ENCODE results near the gene SLC12A8.
A peak's percentile ranks its signal among the peaks of the same experiment; 100 is the strongest.

The SLC12A8 gene

DNA sequence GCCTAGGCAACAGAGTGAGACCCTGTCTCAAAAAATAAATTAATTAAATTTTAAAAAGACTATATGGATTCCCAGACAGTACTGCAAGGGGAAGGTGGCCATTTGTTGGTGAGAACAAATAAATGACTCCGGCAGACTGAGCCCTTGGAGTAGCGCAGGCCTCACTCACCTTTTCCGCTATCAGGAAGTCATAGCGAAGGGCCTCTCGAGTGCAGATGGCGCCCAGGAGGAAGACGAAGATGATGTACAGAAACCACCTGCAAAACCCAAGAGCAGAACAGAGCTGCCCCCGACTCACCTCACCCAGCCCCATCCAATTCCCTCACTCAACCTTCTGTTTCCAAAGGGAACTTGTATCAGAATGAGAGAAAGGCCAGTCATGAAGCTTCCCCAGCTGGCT lies 93.9 kb downstream of the SLC12A8 start:
- no peaks in the 10 kb centered on the region for H3K36me3 ChIP-seq (ENCODE audit: control insufficient read depth in 2 of 2, insufficient read depth in 2 of 2, low read length in 2 of 2)
- no peaks in the 10 kb centered on the region for H3K9me3 ChIP-seq (ENCODE audit: control insufficient read depth in 2 of 2, low read length in 2 of 2)
- H3K9ac ChIP-seq (ENCODE audit: low read depth in 1 of 2, low read length in 2 of 2), result no peak overlapping the region
- H3K4me3 ChIP-seq (ENCODE audit: low read length in 2 of 2), result no peak overlapping the region
- peaks cover 4 to 12% of the 10 kb centered on the region in 2 donors for H3K4me1 ChIP-seq (ENCODE audit: control insufficient read depth in 2 of 2, insufficient read depth in 2 of 2, low read length in 2 of 2)
- H3K27ac ChIP-seq (ENCODE audit: low read depth in 2 of 2, low read length in 2 of 2), result no peak overlapping the region
- H3K27me3 ChIP-seq (ENCODE audit: control insufficient read depth in 2 of 2, insufficient read depth in 2 of 2, low read length in 2 of 2), result no peaks in the 10 kb centered on the region

DNA sequence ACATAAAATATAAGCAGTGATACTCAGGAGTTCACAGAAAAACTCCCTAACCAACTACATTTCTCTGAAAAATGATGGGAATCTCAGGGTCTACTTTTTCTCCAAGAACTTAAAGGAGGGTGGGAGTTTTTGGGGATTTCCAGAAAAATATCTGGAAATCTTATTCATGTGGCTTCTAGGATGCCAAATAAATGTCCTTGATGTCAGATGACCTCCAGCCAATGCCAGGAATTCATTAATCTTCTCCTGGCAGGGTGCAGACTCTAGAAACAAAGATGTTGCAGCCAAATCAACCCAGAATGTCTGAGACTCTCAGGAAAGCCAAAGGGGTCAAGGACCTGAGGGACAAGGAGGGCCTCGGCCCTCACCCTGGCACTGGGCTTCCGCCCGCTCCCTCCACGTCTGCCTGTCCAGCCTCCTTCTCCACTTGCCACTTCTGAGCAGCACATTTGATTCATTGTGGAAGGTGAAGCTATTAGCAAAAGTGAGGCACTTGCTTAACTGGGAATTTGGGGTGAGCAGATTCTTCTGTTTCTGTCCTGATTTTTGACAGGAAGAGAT lies 94.8 kb downstream of the SLC12A8 start:
- Histone ChIP-seq H3K4me3 (ENCODE audit: low read length in 2 of 2) (no peak overlapping the region), H3K9me3 (ENCODE audit: control insufficient read depth in 2 of 2, low read length in 2 of 2) (no peaks in the 10 kb centered on the region), H3K9ac (ENCODE audit: low read depth in 1 of 2, low read length in 2 of 2) (no peak overlapping the region), H3K27ac (ENCODE audit: low read depth in 2 of 2, low read length in 2 of 2) (no peak overlapping the region), H3K4me1 (ENCODE audit: control insufficient read depth in 2 of 2, insufficient read depth in 2 of 2, low read length in 2 of 2) (peaks cover 4 to 12% of the 10 kb centered on the region in 2 donors), H3K27me3 (ENCODE audit: control insufficient read depth in 2 of 2, insufficient read depth in 2 of 2, low read length in 2 of 2) (no peaks in the 10 kb centered on the region), H3K36me3 (ENCODE audit: control insufficient read depth in 2 of 2, insufficient read depth in 2 of 2, low read length in 2 of 2) (no peaks in the 10 kb centered on the region)

DNA sequence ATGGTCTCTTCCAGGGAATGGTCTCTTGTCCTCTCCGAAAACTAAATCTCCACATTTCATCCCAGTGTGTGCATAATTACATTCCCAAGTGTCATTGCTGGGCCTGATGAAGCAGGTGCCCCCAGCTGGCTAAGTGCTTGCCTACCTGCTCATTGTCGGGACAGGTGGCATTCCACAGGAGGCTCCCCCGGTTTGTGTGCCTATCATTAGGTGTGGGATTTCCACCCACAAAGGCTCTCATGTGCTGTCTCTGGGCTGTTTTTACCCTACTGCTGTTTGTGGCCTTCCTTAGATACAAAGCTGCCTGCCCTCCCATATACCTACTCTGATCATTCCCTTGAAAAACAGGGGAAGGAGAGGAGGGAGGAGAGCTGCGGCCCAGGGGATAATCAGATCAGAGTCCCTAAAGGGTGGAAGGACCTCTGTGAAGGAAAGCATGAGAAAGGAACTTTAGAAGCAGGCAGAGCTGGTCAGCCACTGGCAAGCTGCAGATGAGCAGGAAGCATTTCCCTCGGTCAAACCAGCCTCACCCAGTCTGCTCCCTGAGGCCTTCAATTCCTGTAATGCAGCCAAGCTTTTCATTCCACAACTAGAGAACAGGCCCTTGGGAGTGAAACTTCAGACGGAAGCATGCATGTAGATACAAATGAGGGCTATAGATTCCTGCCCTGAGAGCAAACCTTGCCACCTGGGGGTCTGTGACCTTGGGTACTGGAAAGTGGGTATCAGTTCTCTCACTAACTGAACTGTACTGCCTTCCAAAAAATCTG lies 96.1 kb downstream of the SLC12A8 start:
- no peak overlapping the region for H3K9ac ChIP-seq (ENCODE audit: low read depth in 1 of 2, low read length in 2 of 2)
- H3K9me3 ChIP-seq (ENCODE audit: control insufficient read depth in 2 of 2, low read length in 2 of 2), result no peaks in the 10 kb centered on the region
- peaks cover 4 to 12% of the 10 kb centered on the region in 2 donors for H3K4me1 ChIP-seq (ENCODE audit: control insufficient read depth in 2 of 2, insufficient read depth in 2 of 2, low read length in 2 of 2)
- no peaks in the 10 kb centered on the region for H3K36me3 ChIP-seq (ENCODE audit: control insufficient read depth in 2 of 2, insufficient read depth in 2 of 2, low read length in 2 of 2)
- H3K4me3 ChIP-seq (ENCODE audit: low read length in 2 of 2), result no peak overlapping the region
- no peaks in the 10 kb centered on the region for H3K27me3 ChIP-seq (ENCODE audit: control insufficient read depth in 2 of 2, insufficient read depth in 2 of 2, low read length in 2 of 2)
- H3K27ac ChIP-seq (ENCODE audit: low read depth in 2 of 2, low read length in 2 of 2), result no peak overlapping the region

DNA sequence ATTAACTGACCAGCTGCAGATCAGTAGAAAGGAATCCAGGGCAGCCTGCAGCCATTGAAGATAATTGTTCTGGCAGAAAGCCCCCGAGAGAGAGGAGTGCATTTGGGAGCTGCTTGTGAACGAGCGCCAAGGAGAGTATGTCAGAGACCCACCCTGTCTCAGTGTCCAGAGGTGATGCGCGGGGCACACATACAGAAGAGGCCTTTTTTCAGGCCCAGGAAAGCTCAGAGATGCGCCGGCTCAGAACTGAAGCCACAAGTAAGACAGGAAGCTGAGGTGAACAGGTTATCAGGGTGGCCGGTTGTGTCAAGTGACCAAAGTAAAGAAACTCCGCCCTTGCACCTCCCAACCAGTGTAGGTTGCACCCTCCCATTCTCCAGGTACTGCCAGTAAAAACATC lies 96.9 kb downstream of the SLC12A8 start:
- Histone ChIP-seq H3K4me1 (ENCODE audit: control insufficient read depth in 2 of 2, insufficient read depth in 2 of 2, low read length in 2 of 2) (peaks cover 4 to 10% of the 10 kb centered on the region in 2 donors), H3K36me3 (ENCODE audit: control insufficient read depth in 2 of 2, insufficient read depth in 2 of 2, low read length in 2 of 2) (no peaks in the 10 kb centered on the region), H3K27me3 (ENCODE audit: control insufficient read depth in 2 of 2, insufficient read depth in 2 of 2, low read length in 2 of 2) (no peaks in the 10 kb centered on the region), H3K4me3 (ENCODE audit: low read length in 2 of 2) (no peak overlapping the region), H3K9me3 (ENCODE audit: control insufficient read depth in 2 of 2, low read length in 2 of 2) (no peaks in the 10 kb centered on the region), H3K9ac (ENCODE audit: low read depth in 1 of 2, low read length in 2 of 2) (no peak overlapping the region), H3K27ac (ENCODE audit: low read depth in 2 of 2, low read length in 2 of 2) (no peak overlapping the region)

DNA sequence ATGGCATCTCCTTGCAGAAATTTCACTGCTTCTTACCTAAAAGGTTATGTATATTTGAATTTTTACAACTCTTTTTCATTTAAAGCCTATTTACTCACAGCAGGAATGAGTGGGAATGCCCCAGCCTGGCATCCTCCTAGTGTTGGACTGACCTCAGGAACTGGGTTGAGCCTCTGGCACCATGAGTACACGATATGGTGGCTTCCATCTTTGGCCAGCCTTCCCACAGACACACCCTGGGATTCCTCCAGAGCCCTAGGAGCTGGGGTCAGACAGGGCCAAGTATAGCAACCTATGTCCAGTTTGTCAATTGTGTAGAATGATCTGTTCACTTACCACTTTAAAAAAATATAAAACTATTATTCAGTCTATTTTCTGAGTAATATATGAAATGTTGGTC lies 99.6 kb downstream of the SLC12A8 start:
- no peak overlapping the region for H3K4me3 ChIP-seq (ENCODE audit: low read length in 2 of 2)
- H3K36me3 ChIP-seq (ENCODE audit: control insufficient read depth in 2 of 2, insufficient read depth in 2 of 2, low read length in 2 of 2), result no peaks in the 10 kb centered on the region
- H3K27me3 ChIP-seq (ENCODE audit: control insufficient read depth in 2 of 2, insufficient read depth in 2 of 2, low read length in 2 of 2), result no peaks in the 10 kb centered on the region
- no peak overlapping the region for H3K27ac ChIP-seq (ENCODE audit: low read depth in 2 of 2, low read length in 2 of 2)
- no peak overlapping the region for H3K9ac ChIP-seq (ENCODE audit: low read depth in 1 of 2, low read length in 2 of 2)
- H3K9me3 ChIP-seq (ENCODE audit: control insufficient read depth in 2 of 2, low read length in 2 of 2), result no peaks in the 10 kb centered on the region
- H3K4me1 ChIP-seq (ENCODE audit: control insufficient read depth in 2 of 2, insufficient read depth in 2 of 2, low read length in 2 of 2), result peaks cover 4 to 7% of the 10 kb centered on the region in 2 donors

DNA sequence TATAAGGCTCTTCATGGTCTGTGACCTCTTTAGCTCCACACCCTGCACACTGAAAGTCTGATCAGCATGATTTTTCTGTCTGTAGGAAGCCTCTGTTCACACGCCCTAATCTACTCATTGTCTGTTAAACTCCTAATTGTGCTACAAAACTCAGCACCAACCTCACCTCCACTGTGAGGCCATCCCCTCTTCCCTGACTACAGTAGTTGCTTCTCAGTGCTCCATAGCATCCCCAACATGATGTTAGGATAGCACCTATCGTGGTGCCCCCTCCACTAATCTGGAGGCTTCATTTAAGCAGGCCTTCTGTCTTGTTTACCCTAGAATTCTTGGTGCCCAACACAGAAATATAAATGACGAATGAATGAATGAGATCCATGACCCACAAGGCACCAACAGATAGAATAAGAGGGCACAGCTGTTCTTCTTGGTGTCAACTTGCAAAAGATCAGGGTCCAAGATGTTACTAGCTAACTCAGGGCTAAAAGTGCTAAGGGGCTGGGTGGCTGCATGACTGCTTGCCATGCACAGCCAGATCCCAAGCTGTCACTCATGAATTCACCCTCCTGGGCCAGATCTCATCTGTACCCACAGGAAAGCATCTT lies 101.6 kb downstream of the SLC12A8 start:
- Histone ChIP-seq H3K4me1 (ENCODE audit: control insufficient read depth in 2 of 2, insufficient read depth in 2 of 2, low read length in 2 of 2) (peaks cover 3 to 4% of the 10 kb centered on the region in 2 donors), H3K27me3 (ENCODE audit: control insufficient read depth in 2 of 2, insufficient read depth in 2 of 2, low read length in 2 of 2) (no peaks in the 10 kb centered on the region), H3K9me3 (ENCODE audit: control insufficient read depth in 2 of 2, low read length in 2 of 2) (no peaks in the 10 kb centered on the region), H3K27ac (ENCODE audit: low read depth in 2 of 2, low read length in 2 of 2) (peak overlapping the region in 1 of 2 donors; percentile 34), H3K4me3 (ENCODE audit: low read length in 2 of 2) (no peak overlapping the region), H3K36me3 (ENCODE audit: control insufficient read depth in 2 of 2, insufficient read depth in 2 of 2, low read length in 2 of 2) (no peaks in the 10 kb centered on the region), H3K9ac (ENCODE audit: low read depth in 1 of 2, low read length in 2 of 2) (no peak overlapping the region)

DNA sequence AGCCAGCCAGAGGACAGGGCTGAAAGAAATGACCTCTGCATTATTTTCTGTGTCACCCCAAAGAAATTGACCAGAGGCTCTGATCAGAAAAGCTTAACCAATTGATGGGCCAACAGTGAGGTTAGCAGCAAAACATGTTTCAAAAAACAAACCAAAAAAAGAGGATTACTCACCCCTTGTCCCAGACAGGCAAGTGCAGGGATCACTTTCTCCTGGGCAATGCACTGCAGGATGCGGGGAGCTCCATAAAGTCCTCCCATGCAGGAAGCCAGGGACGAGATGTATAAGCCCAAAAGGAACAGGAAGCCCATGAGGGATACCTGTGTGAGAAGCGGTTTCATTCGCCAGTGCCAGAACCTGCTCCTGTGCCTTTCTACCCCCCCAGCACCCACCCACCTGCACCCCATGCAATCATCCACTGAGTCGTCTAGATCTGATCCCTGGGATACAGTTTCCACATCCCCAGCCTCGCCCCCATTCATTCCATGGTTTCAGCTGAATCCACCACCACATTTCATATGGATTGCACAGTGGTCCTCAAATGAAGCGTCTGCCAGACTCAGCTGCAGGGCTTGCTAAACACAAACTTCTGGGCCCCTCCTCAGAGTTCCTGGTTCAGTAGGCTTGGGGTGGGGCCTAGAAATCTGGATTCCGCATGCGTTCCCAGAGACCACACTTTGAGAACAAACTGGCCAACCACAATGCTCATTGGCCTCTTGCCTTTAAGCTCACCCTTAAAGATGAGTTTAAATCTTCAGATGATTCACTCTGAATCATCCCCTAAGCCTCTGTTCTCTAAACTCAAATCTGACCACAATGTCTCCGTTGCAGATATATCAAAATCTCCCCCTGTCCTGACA lies 102.3 kb downstream of the SLC12A8 start:
- no peaks in the 10 kb centered on the region for H3K27me3 ChIP-seq (ENCODE audit: control insufficient read depth in 2 of 2, insufficient read depth in 2 of 2, low read length in 2 of 2)
- peak overlapping the region; percentile 6 to 12 for H3K27ac ChIP-seq (ENCODE audit: low read depth in 2 of 2, low read length in 2 of 2)
- H3K9ac ChIP-seq (ENCODE audit: low read depth in 1 of 2, low read length in 2 of 2), result no peak overlapping the region
- H3K36me3 ChIP-seq (ENCODE audit: control insufficient read depth in 2 of 2, insufficient read depth in 2 of 2, low read length in 2 of 2), result no peaks in the 10 kb centered on the region
- H3K4me3 ChIP-seq (ENCODE audit: low read length in 2 of 2), result no peak overlapping the region
- no peaks in the 10 kb centered on the region for H3K9me3 ChIP-seq (ENCODE audit: control insufficient read depth in 2 of 2, low read length in 2 of 2)
- H3K4me1 ChIP-seq (ENCODE audit: control insufficient read depth in 2 of 2, insufficient read depth in 2 of 2, low read length in 2 of 2), result no peaks in the 10 kb centered on the region

DNA sequence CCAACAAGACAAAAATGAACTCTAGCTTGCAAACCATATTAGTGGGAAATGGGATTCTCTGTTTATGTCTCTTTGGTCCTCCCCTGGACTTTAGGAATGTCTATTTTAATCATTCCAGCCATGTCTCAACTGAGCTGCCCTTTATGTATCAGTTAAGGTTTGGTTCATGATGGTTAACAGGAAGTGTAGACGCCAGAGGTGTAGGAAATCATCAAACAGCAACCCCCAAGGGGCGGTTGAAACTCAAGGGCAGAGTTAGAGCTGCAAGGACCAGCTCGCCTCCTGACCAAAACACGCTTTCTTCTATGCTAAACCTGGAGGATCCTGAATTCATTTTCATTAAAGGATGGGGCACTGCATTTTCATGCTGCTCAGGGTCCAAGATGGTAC lies 103.0 kb downstream of the SLC12A8 start:
- H3K4me1 ChIP-seq (ENCODE audit: control insufficient read depth in 2 of 2, insufficient read depth in 2 of 2, low read length in 2 of 2), result no peaks in the 10 kb centered on the region
- H3K27me3 ChIP-seq (ENCODE audit: control insufficient read depth in 2 of 2, insufficient read depth in 2 of 2, low read length in 2 of 2), result no peaks in the 10 kb centered on the region
- H3K4me3 ChIP-seq (ENCODE audit: low read length in 2 of 2), result no peak overlapping the region
- H3K36me3 ChIP-seq (ENCODE audit: control insufficient read depth in 2 of 2, insufficient read depth in 2 of 2, low read length in 2 of 2), result no peaks in the 10 kb centered on the region
- no peaks in the 10 kb centered on the region for H3K9me3 ChIP-seq (ENCODE audit: control insufficient read depth in 2 of 2, low read length in 2 of 2)
- no peak overlapping the region for H3K27ac ChIP-seq (ENCODE audit: low read depth in 2 of 2, low read length in 2 of 2)
- H3K9ac ChIP-seq (ENCODE audit: low read depth in 1 of 2, low read length in 2 of 2), result no peak overlapping the region

DNA sequence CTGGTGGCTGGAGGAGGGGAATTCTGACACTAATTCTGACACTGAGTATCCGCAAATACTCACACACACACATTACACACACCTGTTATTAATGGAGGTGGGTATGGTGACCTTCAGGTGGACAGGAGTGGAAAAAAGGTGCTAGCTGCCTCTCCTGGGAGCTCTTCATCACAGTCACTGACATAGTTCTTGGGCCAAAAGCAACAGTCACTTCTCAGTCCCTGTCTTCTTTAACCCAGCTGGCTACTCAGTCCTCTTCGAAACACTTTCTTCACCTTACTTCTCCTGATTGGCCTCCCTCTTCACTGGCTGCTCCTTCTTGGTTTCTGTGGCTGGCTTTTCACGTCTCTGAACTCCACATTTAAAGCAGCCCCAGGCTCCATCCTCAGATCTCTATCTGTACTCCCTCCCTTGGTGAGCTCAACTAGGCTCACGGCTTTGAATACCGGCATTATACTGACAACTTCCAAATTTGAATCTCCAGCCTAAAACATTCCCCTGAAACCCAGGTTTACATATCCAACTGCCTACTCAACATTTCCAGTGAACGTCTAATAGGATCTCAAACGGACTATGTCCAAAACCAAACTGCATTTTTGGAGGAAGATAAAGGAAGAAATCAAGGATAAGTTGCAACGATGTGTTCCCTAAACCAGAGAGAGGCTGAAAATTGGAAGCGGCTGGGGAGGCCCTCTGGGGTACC lies 103.6 kb downstream of the SLC12A8 start:
- no peaks in the 10 kb centered on the region for H3K9me3 ChIP-seq (ENCODE audit: control insufficient read depth in 2 of 2, low read length in 2 of 2)

More for the DNA sequence above, 103.6 kb downstream of the SLC12A8 start:
- Histone ChIP-seq H3K4me3 (ENCODE audit: low read length in 2 of 2) (no peak overlapping the region), H3K27ac (ENCODE audit: low read depth in 2 of 2, low read length in 2 of 2) (no peak overlapping the region), H3K9ac (ENCODE audit: low read depth in 1 of 2, low read length in 2 of 2) (no peak overlapping the region), H3K36me3 (ENCODE audit: control insufficient read depth in 2 of 2, insufficient read depth in 2 of 2, low read length in 2 of 2) (no peaks in the 10 kb centered on the region), H3K27me3 (ENCODE audit: control insufficient read depth in 2 of 2, insufficient read depth in 2 of 2, low read length in 2 of 2) (no peaks in the 10 kb centered on the region), H3K4me1 (ENCODE audit: control insufficient read depth in 2 of 2, insufficient read depth in 2 of 2, low read length in 2 of 2) (no peaks in the 10 kb centered on the region)

Measured in mucosa of rectum (tissue), 2 donors.